ENCODE data around the gene ATP2B3. TPM values are rescaled to one million over a fixed set of nuclear protein-coding genes. Genes with fewer than 3 reads are reported as not detected.

Gene ATP2B3
- total and polyA plus RNA-seq, 10 of the 15 experiments (the other 5 are each of a cell fraction or from before 2014, with no cell fraction given): 0.01 TPM; not detected in 9

DNA sequence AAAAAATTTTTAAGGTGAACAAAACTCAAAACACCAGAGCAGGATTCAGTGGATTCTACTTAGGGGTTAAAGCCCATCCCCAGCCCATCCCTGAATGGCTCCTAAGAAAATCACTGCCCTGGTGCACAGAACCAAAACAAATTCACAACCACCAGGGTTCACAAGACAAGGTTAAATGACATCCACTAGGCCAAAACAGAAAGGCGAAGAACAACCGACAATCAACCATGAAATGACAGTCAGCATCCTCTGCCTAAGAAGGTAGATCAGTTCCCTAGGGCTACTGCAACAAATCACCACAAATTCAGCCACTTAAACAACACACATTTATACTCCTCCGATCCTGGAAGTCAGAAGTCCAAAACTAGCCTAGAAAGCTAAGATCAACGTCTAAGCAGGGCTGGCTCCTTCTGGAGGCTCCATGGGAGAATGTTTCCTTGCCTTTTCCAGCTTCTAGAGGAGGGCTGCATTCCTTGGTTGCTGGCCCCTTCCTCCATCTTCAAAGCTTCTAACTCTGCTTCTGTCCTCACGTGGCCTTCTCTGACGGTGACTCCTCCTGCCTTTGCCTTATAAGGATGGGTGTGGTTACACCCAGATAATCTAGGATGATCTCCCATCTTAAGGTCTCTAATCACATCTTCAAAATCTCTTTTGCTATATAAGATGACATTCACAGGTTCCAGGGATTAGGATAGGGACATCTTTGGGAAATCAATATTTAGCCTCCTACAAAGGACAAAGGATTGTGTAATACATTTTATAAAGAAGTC is 79.7 kb downstream of the ATP2B3 start:
- in situ Hi-C loops (cut with MboI) (no loop called here), intact Hi-C loops (cut with micrococcal nuclease; ENCODE audit: unreplicated experiment) (no loop called here)
- DNase-seq (ENCODE audit: low read depth, low spot score): no peak
- Histone ChIP-seq H3K27me3 (replicated peaks in 1 of 2; ENCODE audit: control insufficient read depth in 2 of 2, insufficient read depth in 2 of 2, low read length in 1 of 2) (no peaks in the 10 kb centered on the region), H3K9me3 (replicated peaks; ENCODE audit: control insufficient read depth, insufficient read depth, low read length) (no peaks in the 10 kb centered on the region; the same call in 2 of the 3 replicates), H3K27ac (ENCODE audit: control insufficient read depth, insufficient read depth) (no peak overlapping the region), H3K4me1 (ENCODE audit: control insufficient read depth, insufficient read depth, low read length) (no peaks in the 10 kb centered on the region; the same call in 1 of the 2 replicates), H3K4me2 (ENCODE audit: control insufficient read depth, insufficient read depth) (peak overlapping the region; percentile 45), H3K79me2 (ENCODE audit: control insufficient read depth, insufficient read depth, low read length) (peaks cover 14% of the 10 kb centered on the region), H4K20me1 (ENCODE audit: control insufficient read depth, insufficient read depth) (no peaks in the 10 kb centered on the region), H2AFZ (ENCODE audit: control insufficient read depth, low read depth, low read length) (no peak overlapping the region), H3K36me3 (ENCODE audit: control insufficient read depth in 2 of 2, insufficient read depth in 2 of 2, low read length in 1 of 2) (no peaks in the 10 kb centered on the region; a peak in 1 of 4 replicates), H3K4me3 (peak overlapping the region; percentile 68), H3K9ac (ENCODE audit: control insufficient read depth, insufficient read depth, low read length) (peak overlapping the region; percentile 7)
- ChIA-PET SMC1A (ENCODE audit: uncharacterized antibody, unreplicated experiment) (interaction anchor here (0.8 kb wide), 1 partner anchor 11 kb away, joined by 3 read pairs; no protein-coding TSS in a partner anchor), POLR2A (interaction anchor here (0.9 kb wide), 1 partner anchor 656 kb away, joined by 4 read pairs; no protein-coding TSS in a partner anchor), RAD21 (ENCODE audit: unreplicated experiment) (no interaction called here), CTCF (interaction anchor here (4.2 kb wide), 1 partner anchor 12 kb away, joined by 18 read pairs; no protein-coding TSS in a partner anchor)
- TF ChIP-seq, protein P1, sequence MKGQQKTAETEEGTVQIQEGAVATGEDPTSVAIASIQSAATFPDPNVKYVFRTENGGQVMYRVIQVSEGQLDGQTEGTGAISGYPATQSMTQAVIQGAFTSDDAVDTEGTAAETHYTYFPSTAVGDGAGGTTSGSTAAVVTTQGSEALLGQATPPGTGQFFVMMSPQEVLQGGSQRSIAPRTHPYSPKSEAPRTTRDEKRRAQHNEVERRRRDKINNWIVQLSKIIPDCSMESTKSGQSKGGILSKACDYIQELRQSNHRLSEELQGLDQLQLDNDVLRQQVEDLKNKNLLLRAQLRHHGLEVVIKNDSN (IDR thresholded peaks at IDR 0.05; ENCODE audit: borderline replicate concordance, extremely low read length, insufficient read depth, low read depth, low read length): peak; percentile 22
- TF ChIP-seq ETV6 (conservative IDR thresholded peaks at IDR 0.05 in 1 of 2, IDR thresholded peaks at IDR 0.05 in 1 of 2; ENCODE audit: borderline replicate concordance in 1 of 2, low read depth in 1 of 2) (no peak), BRCA1 (IDR thresholded peaks at IDR 0.05; ENCODE audit: low read depth, low read length) (no peak), JUND (IDR thresholded peaks at IDR 0.05; ENCODE audit: low read depth, low read length) (no peak), ATF7 (IDR thresholded peaks at IDR 0.05; ENCODE audit: low read depth) (no peak), ESRRA (IDR thresholded peaks at IDR 0.05; ENCODE audit: low read length) (no peak), SPI1 (IDR thresholded peaks at IDR 0.05; ENCODE audit: borderline replicate concordance, insufficient read depth, low read depth, low read length) (peak; percentile 5; the same call in 1 of the 2 replicates), CREB1 (IDR thresholded peaks at IDR 0.05; ENCODE audit: low read depth) (no peak), SRF (IDR thresholded peaks at IDR 0.05; ENCODE audit: low read depth in 2 of 2, low read length in 2 of 2) (peak; percentile 36 to 76; a peak in 2 of 4 replicates)
- WGBS (ENCODE audit: insufficient coverage, insufficient replicate concordance, low lambda C conversion rate, missing lambda C conversion rate): 38% methylated on average over 6 of the region's 6 CpGs
- FAIRE-seq: no peak
- TSS peak; percentile 68 for BruUV-seq (replicated peaks)
- peak; percentile 43 for ATAC-seq

Measured in GM12878 (cell line).